COLO668 (cell line): ENCODE results near the gene SLC43A2.
"Not testable (repeated sequence)": the region's sequence is repeated elsewhere in the genome, so short reads cannot be mapped to it uniquely, and the experiment has no call there.

Experiments used
- DNase-seq: peaks from one replicate; lab custom pipeline; 2025; ENCODE audit not compliant: unreplicated experiment; lab: John Stamatoyannopoulos, UW

SLC43A2 gene

DNA sequence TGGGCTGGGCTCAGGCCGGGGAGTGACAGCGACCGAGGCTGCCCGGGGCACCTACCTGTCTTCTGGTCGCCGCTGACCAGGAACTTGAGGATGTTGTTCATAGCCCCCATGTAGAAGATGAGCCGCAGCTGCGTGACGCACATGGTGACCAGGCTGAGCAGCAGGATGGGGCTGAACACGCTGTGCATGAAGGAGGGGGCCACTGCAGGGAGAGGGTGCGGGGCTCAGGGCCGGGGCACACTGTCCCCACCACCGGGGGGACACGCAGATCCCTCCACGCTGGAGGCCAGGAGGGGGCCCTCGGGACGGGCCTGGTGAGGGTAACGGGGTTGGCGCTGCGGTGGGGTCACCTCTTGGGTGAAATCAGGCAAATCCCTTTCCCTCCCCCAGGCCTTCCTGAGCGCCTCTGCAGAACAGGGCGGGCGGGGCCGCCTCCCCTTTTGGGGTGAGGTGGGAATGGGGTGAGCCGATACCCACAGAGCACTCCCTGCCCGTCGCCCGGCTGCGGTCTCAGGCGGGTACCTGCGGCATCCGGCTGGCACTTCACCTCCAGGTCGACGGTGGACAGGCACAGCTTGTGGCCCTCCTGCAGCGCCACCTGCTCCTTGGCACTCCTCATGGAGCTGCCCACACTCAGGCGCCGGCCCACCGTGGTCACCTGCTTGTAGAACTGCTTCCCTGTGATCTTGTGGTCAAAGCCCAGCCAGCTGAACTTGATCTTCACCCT, 37.7 kb downstream of the SLC43A2 start:
- DNase-seq = no peak

DNA sequence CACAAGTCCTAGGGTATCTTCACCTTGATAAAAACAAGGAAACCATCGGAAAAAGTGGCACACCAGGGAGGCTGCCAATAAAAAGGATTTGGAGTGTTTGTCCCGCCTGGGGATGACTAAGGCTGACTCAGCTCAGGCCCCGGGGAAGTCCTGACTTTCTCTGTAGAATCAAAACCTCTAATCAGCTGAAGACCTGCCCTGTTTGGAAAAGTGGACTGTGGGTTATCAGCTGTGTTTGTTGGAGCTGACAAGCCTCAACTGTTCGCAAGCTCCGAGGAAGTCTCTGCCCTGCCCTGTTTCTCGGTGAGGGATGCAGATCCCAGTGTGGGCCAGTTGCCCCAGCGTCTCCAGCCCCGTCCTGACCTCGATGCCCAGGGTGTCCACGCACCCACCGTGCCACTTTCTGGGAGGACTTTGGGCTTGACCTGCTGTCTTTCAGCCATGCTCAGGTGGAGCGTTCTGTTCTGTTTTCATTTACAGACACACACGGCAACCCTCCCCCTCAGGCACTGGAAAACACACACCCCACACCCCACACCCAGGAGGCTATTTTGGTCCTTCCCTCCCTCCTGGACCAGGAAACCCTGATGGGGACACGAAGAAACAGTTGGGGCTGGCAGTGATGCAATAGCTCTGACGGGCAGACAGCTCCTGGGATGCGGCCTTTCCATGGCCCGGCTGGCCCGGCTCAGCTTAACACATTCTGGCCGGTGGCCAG, 38.4 kb downstream of the SLC43A2 start:
- no peak for DNase-seq

DNA sequence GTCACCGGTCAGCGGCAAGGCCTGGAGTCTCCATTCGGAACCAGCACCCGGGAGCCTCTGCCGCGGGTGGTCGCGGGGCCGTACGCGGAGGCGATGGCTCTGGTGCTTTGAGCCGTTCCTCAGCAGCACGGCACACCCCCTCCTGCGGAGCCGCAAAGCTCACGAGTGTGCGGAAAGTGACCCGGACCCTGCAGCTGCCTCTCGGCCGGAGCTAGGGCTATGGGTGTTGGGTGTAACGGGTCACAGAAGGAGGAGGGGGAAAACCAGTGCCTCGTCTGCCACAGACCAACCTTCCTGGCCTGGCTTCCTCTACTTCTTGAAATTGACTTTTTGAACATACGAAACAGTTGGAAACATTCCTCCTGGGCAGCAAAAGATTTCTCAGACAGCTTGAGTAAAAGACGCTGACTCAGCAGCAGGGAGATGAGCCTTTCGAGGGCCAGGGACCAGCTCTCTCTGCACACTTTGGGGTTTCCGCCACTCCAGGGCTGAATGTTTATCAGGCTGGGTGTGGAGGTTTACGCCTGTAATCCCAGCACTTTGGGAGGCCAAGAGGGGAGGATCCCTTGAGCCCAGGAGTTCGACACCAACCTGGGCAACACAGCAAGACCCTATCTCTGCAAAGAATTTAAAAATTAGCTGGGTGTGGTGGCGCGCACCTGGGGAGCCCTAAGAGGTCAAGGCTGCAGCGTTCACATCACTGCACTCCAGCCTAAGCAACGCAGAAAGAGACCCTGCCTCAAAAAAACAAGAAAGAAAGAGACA, 39.6 kb downstream of the SLC43A2 start:
- DNase-seq = no peak

DNA sequence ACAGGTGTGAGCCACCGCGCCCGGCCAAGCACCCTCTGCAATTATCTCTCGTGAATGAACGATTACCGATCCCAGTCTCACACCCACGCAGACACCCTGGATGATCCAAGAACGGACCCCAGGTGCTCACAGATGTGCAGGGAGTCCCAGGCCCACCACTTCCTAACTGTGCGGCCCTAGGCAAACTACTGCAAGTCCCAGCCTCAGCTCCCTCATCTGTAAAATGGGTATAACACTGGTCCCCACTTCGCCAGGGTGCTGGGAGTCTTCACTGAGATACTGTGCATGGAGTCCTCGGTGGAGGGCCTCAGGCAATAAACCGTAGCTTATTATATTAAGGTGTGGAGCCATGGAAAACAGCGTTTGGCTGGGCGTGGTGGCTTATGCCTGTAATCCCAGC, 44.5 kb downstream of the SLC43A2 start:
- no peak for DNase-seq

DNA sequence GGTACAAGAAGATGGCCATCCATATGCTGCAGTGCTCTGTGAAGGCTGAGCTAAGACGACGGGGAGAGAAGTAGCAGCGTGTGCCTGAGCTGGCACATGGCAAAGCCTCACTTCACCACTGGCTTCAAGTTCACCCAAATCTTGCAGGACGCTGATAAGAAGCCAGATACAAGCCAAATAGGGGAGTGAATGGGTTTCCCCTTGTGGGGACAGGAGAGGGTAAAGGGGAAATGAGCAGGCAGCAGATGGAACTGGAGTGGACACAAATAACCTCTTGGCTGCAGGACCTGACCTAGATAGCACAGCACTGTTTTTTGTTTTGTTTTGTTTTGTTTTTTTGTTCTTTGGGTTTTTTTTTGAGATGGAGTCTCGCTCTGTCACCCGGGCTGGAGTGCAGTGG, 45.1 kb downstream of the SLC43A2 start:
- DNase-seq = no peak

DNA sequence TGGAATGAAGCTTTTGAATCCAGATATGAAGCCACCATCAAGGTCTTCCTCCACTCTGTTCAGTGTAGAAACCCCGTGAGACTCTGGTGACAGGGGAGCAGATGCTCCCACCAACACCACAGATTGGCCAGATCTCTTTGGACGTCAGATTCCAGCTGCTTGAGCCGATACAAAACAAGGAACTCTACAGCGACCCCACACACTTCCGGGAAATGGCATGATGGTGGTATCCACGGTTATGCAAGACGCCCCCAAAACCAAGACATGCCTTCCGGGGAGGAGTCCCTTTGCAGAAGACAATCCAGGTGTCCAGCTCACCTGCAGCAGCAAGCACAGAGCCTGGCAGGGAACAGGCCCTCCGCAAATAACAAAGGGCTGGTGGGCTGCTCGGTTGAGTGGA, 46.3 kb downstream of the SLC43A2 start:
- no peak for DNase-seq

DNA sequence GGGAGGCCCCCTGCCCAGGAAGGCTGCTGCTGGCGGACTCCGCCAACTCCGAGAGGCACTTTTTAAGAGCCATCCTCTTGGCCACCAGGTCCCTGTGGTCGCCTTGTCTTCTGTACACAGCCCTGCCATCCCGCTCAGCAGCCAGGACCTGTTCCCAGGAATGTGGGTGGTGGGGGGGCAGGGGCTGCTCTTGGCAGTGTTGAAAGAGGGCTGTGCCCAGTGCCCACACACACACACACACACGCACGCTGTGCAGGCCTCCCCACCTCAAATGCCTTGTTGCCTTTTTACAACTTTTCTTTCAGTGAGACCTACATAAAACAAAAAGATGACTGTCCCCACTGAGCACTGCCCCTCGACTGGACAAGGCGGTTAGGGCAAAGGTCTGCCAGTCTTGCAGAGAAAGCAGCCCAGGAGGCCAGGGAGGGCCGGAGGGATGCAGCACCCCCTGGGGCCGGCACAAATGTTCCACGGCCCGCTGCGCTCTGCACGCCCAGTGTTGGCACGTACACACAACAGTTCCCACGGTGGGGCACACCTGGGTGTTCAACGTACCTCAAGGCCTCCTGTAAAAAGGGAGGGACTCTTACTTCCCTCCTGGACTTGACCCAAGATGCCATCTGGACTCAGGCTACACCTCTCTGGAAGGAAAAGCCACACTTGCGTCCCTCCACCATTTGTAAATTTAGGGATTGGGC, 47.5 kb downstream of the SLC43A2 start:
- no peak for DNase-seq

DNA sequence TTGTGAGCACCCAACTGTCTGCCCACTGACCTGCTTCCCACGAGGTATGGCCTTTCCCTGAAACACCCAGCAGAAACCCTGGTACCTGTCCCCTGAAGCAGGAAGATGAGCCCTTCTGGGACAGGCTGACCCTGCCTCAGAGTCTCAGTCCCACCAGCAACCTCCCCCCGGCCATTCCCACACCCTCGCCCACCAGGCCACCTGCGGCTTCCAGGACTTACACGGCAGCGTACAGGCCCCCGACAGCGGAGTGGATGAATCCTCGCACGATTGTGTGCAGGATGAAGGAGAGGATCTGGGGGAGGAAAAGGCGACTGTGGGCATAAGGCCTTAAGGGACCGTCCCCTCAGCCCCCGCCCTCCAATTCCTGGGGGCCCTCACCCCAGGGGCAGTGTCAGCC, 50.6 kb downstream of the SLC43A2 start:
- DNase-seq = no peak

DNA sequence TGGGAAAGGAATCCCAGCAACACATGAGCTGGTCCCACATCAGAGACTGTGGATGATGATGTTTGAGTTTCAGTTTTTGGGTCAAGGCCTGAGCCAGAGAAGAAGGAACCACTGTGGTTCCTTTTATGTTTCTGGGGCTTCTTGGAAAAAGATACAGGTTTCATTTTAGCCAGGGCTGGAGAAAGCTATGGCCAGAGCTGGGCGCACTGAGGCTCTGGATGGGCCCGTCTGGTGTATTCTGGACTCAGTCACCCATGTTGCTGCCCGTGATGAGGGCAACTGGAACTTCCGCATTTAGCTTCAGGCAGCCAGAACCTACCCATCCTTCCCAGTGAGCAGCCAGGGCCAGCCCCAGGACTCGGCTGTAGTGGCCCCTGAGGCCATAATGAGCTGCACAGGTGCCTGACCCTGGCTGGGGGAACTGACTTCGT, 51.0 kb downstream of the SLC43A2 start:
- no peak for DNase-seq

DNA sequence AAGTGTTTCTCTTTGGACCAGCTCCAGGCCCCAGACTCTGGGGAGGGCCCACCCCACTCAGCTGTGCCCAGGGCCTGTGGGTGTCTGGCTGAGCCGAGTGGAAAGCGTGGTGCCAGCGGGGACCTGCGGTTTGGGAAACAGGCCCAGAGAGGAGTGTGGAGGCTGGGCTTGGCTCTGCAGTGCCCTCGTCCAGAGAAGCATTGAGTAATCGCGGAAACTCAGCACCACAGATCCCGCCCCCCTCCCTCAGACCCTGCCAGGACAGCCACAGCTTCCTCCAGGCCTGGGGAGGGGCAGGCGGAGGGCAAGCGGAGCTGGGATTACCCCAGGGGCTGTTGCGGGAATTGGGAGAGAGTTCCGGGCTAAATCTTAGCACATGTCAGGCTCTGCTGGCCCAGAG, 51.5 kb downstream of the SLC43A2 start:
- DNase-seq = no peak

DNA sequence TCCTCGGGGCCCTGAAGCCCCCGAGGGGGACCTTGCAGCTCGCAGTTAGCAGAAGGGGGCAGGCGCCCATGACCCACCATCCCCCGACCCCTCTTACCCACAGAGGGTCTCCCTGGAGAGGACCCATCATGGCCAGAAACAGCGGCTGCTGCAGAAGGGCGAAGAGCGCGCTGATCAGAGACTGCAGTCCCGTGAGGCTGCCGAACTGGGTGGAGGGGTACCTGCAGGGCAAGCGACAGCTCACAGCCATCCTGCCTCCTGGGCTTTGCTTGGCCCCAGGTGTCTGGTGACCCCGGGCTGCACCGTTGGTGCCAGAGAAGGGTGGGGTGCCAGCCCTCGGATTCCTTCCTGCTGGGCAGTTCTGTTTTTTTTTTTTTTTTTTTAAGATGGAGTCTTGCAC, 52.1 kb downstream of the SLC43A2 start:
- DNase-seq = no peak

DNA sequence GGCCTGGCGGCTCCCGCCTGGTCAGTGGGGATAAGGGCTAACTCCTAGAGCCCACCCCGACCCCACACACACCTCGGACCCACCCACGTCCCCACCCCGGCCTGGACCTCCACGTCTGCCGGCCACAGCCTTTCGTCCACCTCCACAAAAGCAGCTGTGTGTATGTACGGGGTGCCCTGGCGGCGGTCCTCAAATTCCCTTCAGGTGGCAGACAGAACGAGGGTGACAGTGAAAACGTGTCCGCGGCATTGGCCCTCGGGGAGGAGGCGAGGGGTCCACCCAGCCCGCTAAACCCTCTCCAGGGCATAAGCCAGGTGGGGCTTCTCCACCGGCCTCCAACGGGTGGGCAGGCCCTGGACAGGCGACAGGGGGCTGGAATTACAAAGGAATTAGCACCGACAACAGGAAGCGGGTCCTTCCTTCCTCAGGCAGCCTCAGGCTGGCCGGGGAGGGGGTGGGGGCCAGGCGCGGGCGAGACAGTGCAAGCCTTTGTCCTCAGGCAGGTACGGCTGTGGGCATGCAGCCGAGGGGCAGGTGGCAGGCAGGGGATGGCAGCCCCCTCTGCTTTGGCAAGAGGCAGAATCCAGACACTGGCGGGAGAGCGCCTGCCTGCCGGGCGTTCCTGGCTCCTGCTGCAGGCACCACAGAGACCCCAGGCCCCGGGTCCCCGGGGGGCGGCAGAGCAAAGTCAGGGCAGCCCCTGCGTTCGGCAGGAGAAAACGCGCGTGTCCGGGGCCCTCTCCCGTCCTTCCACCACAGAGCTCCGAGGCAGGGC, 53.8 kb downstream of the SLC43A2 start:
- no peak for DNase-seq

DNA sequence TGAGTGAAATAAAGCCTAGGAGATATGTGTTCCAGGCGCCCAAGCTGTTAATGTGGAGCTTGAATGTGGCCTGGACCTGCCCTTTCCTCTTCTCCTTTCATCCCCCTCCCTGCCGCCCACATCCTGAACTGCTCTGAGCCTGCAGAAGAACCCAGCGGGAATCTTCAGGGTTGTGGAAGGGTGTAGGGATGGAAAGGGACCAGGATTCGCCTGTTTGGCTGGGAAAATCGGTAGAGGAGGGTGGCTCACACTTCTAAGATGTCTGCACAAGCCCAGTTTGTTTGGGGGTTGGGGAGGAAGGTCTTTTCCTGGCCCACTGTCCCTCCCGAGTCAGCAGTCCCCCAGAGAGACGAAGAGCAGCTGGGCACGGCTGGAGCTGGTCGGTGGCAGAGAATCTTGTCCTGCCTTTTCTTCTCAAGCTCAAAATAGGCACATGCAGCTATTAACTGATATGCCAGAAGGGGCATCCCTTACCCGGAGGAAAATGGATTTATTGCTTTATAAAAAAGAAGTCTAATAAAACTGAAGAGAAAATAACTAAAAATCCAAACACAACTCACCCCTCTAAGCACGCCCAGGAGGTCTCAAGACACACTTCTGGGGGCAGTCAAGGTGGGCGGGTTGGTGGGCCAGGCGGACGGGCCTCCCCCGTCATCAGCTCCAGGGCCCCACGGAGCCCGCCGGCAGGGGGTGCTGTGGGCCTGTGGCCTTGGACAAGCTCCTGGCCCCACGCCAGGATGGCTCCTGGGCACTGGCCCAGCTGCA, 54.5 kb downstream of the SLC43A2 start:
- DNase-seq = peak; percentile 85

DNA sequence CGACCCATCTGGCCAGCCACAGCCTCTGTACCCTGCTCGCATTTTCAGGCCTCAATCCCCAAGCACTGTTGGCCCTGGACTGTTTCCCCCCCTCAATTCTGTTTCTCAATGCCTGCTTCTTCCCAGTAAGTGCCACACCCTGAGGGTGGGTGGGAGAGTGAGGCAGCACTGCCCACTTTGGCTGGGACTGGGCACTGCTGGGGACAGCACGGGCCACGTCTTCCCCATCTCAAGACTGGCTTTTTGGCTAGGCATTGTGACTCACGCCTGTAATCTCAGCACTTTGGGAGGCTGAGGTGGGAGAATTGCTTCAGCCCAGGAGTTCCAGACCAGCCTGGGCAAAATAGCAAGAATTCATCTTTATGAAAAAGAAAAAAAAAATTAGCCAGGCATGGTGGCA, 56.0 kb downstream of the SLC43A2 start:
- not testable (repeated sequence) for DNase-seq

DNA sequence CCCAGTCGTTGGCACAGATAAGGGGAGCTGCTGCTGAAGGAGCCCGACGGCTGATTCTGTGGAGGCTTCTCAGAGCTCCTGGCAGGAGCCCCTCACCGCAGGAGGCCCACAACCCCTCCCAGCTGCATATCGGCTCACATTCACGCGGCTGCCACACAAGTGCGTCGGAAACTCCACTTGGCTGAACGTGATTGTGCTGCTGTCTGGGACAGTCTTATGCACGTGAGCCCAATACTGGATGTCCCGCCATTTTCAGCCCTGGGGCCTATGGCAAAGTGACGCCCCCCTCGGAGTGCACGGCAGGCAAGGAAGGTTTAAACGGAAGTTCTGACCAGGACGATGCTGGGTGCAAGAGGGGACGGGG, 57.3 kb downstream of the SLC43A2 start:
- no peak for DNase-seq

DNA sequence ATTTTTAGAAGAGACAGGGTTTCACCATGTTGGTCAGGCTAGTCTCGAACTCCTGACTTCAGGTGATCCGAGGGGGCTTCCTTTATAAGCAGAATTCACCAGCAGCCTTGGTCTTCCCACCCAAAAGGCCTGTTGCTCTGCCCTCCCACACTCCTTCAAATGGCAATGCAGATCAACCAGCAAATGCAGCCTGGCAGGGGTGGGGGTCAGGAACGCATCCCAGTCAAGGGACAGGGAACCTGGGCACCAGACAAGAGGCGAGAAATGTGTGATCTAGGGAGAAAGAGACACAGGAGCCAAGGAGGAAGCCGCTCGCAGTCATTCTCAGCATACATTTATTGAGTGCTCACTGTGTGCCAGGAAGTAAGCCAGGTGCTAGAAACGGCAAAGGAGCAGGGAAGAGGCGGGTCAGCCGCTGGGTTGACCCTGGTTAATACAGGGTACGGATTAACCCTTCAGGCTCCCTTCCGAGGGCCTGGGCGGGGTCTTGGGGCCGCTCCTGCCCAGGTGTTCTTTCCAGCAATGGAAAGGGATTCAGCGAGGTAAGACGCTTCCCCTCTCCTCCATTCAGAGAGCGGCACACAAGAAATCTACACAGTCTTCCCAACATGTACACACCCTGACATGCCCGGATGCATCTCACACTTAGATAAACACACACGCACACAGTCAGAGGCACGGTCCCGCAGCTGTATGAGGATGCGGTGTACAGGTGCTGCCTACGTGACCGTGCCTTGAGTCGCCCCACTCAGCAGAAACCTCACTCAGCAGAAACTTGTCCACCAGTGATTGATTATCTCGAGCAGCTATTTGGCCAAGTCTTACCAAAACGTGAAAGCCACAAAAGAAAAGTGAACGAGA, 59.5 kb downstream of the SLC43A2 start:
- DNase-seq = peak; percentile 19

DNA sequence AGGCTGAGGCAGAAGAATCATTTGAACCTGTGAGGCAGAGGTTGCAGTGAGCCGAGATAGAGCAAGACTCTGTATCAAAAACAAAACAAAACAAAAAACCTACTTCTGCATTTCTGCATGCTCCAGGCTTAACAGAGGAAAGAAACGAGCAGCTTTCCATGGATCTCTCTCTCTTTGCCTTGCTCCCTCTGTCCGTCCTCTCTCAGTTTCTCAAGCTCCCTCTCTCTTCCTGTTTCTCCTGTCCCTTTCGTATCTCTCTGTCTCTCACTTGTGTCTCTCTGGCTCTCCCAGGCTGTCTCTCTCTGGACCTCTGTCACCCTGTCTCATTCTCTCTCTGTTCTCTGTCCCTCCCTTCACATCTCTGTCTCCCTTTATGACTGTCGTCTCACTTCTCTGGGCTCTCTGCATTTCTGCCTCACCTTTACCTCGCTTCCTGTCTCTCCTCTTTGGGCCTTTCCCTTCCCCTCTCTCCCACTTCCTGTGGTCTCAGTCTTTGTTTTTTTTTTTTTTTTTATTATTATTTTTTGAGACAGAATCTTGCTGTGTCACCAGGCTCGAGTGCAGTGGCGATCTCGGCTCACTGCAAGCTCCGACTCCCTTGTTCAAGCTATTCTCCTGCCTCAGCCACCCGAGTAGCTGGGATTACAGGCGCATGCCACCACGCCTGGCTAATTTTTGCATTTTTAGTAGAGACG, 62.0 kb downstream of the SLC43A2 start:
- DNase-seq = no peak

DNA sequence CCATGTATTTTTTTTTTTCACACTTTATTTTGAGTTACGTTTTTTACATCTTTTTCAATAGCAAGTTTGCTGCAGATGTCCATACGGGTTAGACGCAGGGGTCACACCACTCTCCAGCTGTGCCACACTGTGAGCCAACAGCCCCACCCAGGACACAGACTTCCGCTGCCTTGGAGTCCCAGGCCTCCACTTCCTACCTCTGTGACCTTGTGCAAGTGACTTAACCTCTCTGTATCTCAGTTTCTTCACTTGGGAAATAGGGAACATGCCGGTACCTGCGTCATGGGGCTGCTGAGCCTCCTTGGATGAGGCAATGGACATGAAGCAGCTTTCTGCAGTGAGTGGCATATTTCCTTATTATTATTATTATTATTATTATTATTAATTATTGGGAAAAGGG, 62.8 kb downstream of the SLC43A2 start:
- DNase-seq = no peak
